Smooth muscle cell (in vitro differentiated cells): ENCODE data around the gene VWA8. TPM values are rescaled to one million over a fixed set of nuclear protein-coding genes. Genes with fewer than 3 reads are reported as not detected.

ENCODE experiments used
- DNase-seq: peaks from one replicate; lab custom pipeline; 2025; ENCODE audit not compliant: unreplicated experiment; lab: John Stamatoyannopoulos, UW
- H2AFZ ChIP-seq: fragments of 200-600 bp; sonication (generic); 2 replicates; pipeline ENCODE4 v1.6.0; 2016; ENCODE audit warnings: antibody characterized with exemption, low read depth, mild to moderate bottlenecking
- H3F3A ChIP-seq: fragments of 200-600 bp; sonication (generic); 2 replicates; pipeline ENCODE4 v1.6.0; 2017; ENCODE audit warnings: antibody characterized with exemption, low read depth
- H3K27ac ChIP-seq: fragments of 200-600 bp; sonication (generic); 2 replicates; pipeline ENCODE4 v1.5.1; 2016; ENCODE audit warnings: low read depth, mild to moderate bottlenecking
- H3K27me3 ChIP-seq: fragments of 200-600 bp; sonication (generic); 2 replicates; pipeline ENCODE4 v1.6.1; 2016; ENCODE audit warnings: low read depth, mild to moderate bottlenecking
- H3K36me3 ChIP-seq: fragments of 200-600 bp; sonication (generic); 2 replicates; pipeline ENCODE4 v1.5.1; 2016; ENCODE audit warnings: low read depth
- H3K4me1 ChIP-seq: fragments of 200-600 bp; sonication (generic); 2 replicates; pipeline ENCODE4 v1.5.1; 2016; ENCODE audit warnings: low read depth
- H3K4me2 ChIP-seq: fragments of 200-600 bp; sonication (generic); 2 replicates; pipeline ENCODE4 v1.6.0; 2016; ENCODE audit warnings: mild to moderate bottlenecking
- H3K4me3 ChIP-seq: fragments of 200-600 bp; sonication (generic); 2 replicates; pipeline ENCODE4 v1.5.1; 2016; ENCODE audit warnings: mild to moderate bottlenecking
- H3K79me2 ChIP-seq: fragments of 200-600 bp; sonication (generic); 2 replicates; pipeline ENCODE4 v1.6.0; 2016; ENCODE audit warnings: low read depth, mild to moderate bottlenecking
- H3K9ac ChIP-seq: fragments of 200-600 bp; sonication (generic); 2 replicates; pipeline ENCODE4 v1.6.0; 2016; ENCODE audit warnings: low read depth
- H3K9me3 ChIP-seq: fragments of 200-600 bp; sonication (generic); replicated peaks from 2 replicates; pipeline ENCODE4 v1.5.1; 2016; ENCODE audit warnings: low read depth
- H4K20me1 ChIP-seq: fragments of 200-600 bp; sonication (generic); 2 replicates; pipeline ENCODE4 v1.6.0; 2016; ENCODE audit warnings: low read depth
- CTCF ChIP-seq: fragments of 200-600 bp; sonication (generic); IDR thresholded peaks from 2 replicates; pipeline ENCODE4 v1.5.1; 2017; ENCODE audit warnings: borderline replicate concordance, mild to moderate bottlenecking, antibody characterized with exemption; ENCODE audit not compliant: insufficient read depth, poor library complexity, severe bottlenecking
- WGBS: methylation state at CpG from one replicate; pipeline ENCODE4 v1.1.7; 2016; ENCODE audit warnings: low lambda C conversion rate; 5-methylcytosine and 5-hydroxymethylcytosine counted together
- polyA plus RNA-seq: library from polyadenylated mRNA; unstranded; fragments of >200 nt; fragmentation: Nextera tagmentation; extraction: Ambion mirVana; gene quantifications from 2 replicates; pipeline ENCODE4 v1.2.1, GENCODE V29; 2016
- total RNA-seq: library from RNA; depleted of rRNA; stranded (reverse); fragments of >200 nt; gene quantifications from 2 replicates; pipeline ENCODE4 v1.2.3, GENCODE V29; 2014

Gene VWA8
- total and polyA plus RNA-seq, 2 experiments from 2014 or later: 2.6 to 14.4 TPM

GRCh38 chr13:41611385-41611784, 349.5 kb downstream of the VWA8 start:
- no peak for TF ChIP-seq CTCF
- Histone ChIP-seq H3K79me2 (no peaks in the 10 kb centered on the region), H3F3A (peaks cover 31% of the 10 kb centered on the region), H3K4me3 (no peak overlapping the region), H3K4me1 (peaks cover 22% of the 10 kb centered on the region), H3K36me3 (no peaks in the 10 kb centered on the region), H4K20me1 (no peaks in the 10 kb centered on the region), H2AFZ (no peak overlapping the region), H3K9me3 (no peaks in the 10 kb centered on the region), H3K9ac (no peak overlapping the region), H3K27me3 (no peaks in the 10 kb centered on the region), H3K27ac (peak overlapping the region; percentile 85), H3K4me2 (no peak overlapping the region)
- 91% methylated on average over 8 of the region's 8 CpGs for WGBS
- DNase-seq: no peak

GRCh38 chr13:41610404-41610803, 350.5 kb downstream of the VWA8 start:
- peaks cover 23% of the 10 kb centered on the region for H3F3A ChIP-seq
- no peaks in the 10 kb centered on the region for H3K9me3 ChIP-seq
- no peaks in the 10 kb centered on the region for H4K20me1 ChIP-seq
- no peaks in the 10 kb centered on the region for H3K79me2 ChIP-seq
- no peaks in the 10 kb centered on the region for H3K27me3 ChIP-seq
- no peaks in the 10 kb centered on the region for H3K36me3 ChIP-seq
- peak overlapping the region; percentile 55 for H3K9ac ChIP-seq
- peaks cover 22% of the 10 kb centered on the region for H3K4me1 ChIP-seq
- no peak overlapping the region for H3K4me3 ChIP-seq
- no peak overlapping the region for H2AFZ ChIP-seq
- H3K4me2 ChIP-seq: peak overlapping the region; percentile 6
- no peak for TF ChIP-seq CTCF
- peak overlapping the region; percentile 85 for H3K27ac ChIP-seq
- WGBS: 48% methylated on average over 4 of the region's 4 CpGs
- DNase-seq: no peak

- Histone ChIP-seq H3K27ac (peak overlapping the region; percentile 85), H3K27me3 (no peaks in the 10 kb centered on the region), H3K4me1 (peaks cover 20% of the 10 kb centered on the region), H3K36me3 (no peaks in the 10 kb centered on the region), H2AFZ (no peak overlapping the region), H3F3A (peaks cover 18% of the 10 kb centered on the region), H3K9ac (peak overlapping the region; percentile 55), H3K79me2 (no peaks in the 10 kb centered on the region), H4K20me1 (no peaks in the 10 kb centered on the region), H3K4me3 (no peak overlapping the region), H3K4me2 (no peak overlapping the region), H3K9me3 (no peaks in the 10 kb centered on the region)
- 87% methylated on average over 4 of the region's 4 CpGs for WGBS
- TF ChIP-seq CTCF: no peak
- no peak for DNase-seq
These were observed 351.1 kb downstream of the VWA8 start for GRCh38 chr13:41609828-41610227.

- Histone ChIP-seq H3K4me2 (no peak overlapping the region), H3K27ac (peak overlapping the region; percentile 33), H4K20me1 (no peaks in the 10 kb centered on the region), H3K9me3 (no peaks in the 10 kb centered on the region), H2AFZ (no peak overlapping the region), H3F3A (peaks cover 11% of the 10 kb centered on the region), H3K79me2 (no peaks in the 10 kb centered on the region), H3K36me3 (no peaks in the 10 kb centered on the region), H3K4me1 (peaks cover 10% of the 10 kb centered on the region), H3K9ac (no peak overlapping the region), H3K27me3 (no peaks in the 10 kb centered on the region), H3K4me3 (no peak overlapping the region)
- no peak for DNase-seq
- 50% methylated on average over 1 of the region's 1 CpG for WGBS
- TF ChIP-seq CTCF: no peak
These were observed 352.1 kb downstream of the VWA8 start for GRCh38 chr13:41608839-41609177.
